SJSA1 (cell line): Measurements from ENCODE around the gene AFG1L. TPM values are rescaled to one million over a fixed set of nuclear protein-coding genes. Genes with fewer than 3 reads are reported as not detected.
A peak's percentile ranks its signal among the peaks of the same experiment; 100 is the strongest.
"Not testable (repeated sequence)": the region's sequence is repeated elsewhere in the genome, so short reads cannot be mapped to it uniquely, and the experiment has no call there.

Experiments
- DNase-seq, 2 experiments: peaks; one replicate each; pipeline ENCODE4 v3.0.0-alpha.2; 2015 to 2020; ENCODE audit warnings: low spot score in 2 of 2, low read depth in 1 of 2
- H3K27ac ChIP-seq: fragments of 250-450 bp; sonication (Bioruptor Pico); 2 replicates; pipeline ENCODE4 v1.5.1; 2020; ENCODE audit warnings: mild to moderate bottlenecking, moderate library complexity
- H3K27me3 ChIP-seq: fragments of 250-450 bp; sonication (Bioruptor Pico); replicated peaks from 2 replicates; pipeline ENCODE4 v1.5.1; 2020; ENCODE audit warnings: mild to moderate bottlenecking, moderate library complexity
- H3K36me3 ChIP-seq: fragments of 250-450 bp; sonication (Bioruptor Pico); 2 replicates; pipeline ENCODE4 v1.5.1; 2020; ENCODE audit warnings: mild to moderate bottlenecking
- H3K4me1 ChIP-seq: fragments of 250-450 bp; sonication (Bioruptor Pico); replicated peaks from 2 replicates; pipeline ENCODE4 v1.6.1; 2021; ENCODE audit warnings: mild to moderate bottlenecking
- H3K4me3 ChIP-seq: fragments of 250-450 bp; sonication (Bioruptor Pico); 2 replicates; pipeline ENCODE4 v1.5.1; 2020; ENCODE audit warnings: mild to moderate bottlenecking
- H3K9me3 ChIP-seq: fragments of 250-450 bp; sonication (Bioruptor Pico); replicated peaks from 2 replicates; pipeline ENCODE4 v1.5.1; 2020; ENCODE audit warnings: mild to moderate bottlenecking
- total RNA-seq: library from RNA; depleted of rRNA; stranded (reverse); fragments of >200 nt; shearing (Covaris generic); gene quantifications from 2 replicates; pipeline ENCODE4 v1.2.3, GENCODE V29; 2014

The AFG1L gene
- total RNA-seq, 1 experiment from 2014 or later, result 3.0 TPM

- Histone ChIP-seq H3K9me3 (no peaks in the 10 kb centered on the region), H3K4me3 (no peak overlapping the region), H3K27me3 (no peaks in the 10 kb centered on the region), H3K4me1 (peaks cover 7% of the 10 kb centered on the region; the same call in 1 of the 2 replicates), H3K36me3 (no peaks in the 10 kb centered on the region), H3K27ac (no peak overlapping the region)
- DNase-seq, result no peak
Observed at GRCh38 chr6:108549741-108550140, 254.9 kb downstream of the AFG1L start.

GRCh38 chr6:108550256-108550655 lies 255.4 kb downstream of the AFG1L start:
- Histone ChIP-seq H3K4me1 (peaks cover 7% of the 10 kb centered on the region; the same call in 1 of the 2 replicates), H3K27me3 (no peaks in the 10 kb centered on the region), H3K36me3 (no peaks in the 10 kb centered on the region), H3K27ac (no peak overlapping the region), H3K4me3 (no peak overlapping the region), H3K9me3 (no peaks in the 10 kb centered on the region)
- no peak for DNase-seq

- DNase-seq, result no peak
- H3K9me3 ChIP-seq, result no peaks in the 10 kb centered on the region
- no peak overlapping the region for H3K4me3 ChIP-seq
- peaks cover 8% of the 10 kb centered on the region for H3K36me3 ChIP-seq
- peaks cover 14% of the 10 kb centered on the region for H3K4me1 ChIP-seq
- H3K27ac ChIP-seq, result no peak overlapping the region
- no peaks in the 10 kb centered on the region for H3K27me3 ChIP-seq
Observed at GRCh38 chr6:108555399-108556052, 260.7 kb downstream of the AFG1L start.

- DNase-seq, result no peak
- Histone ChIP-seq H3K36me3 (peaks cover 8% of the 10 kb centered on the region), H3K4me1 (peaks cover 14% of the 10 kb centered on the region), H3K4me3 (no peak overlapping the region), H3K27ac (no peak overlapping the region), H3K9me3 (no peaks in the 10 kb centered on the region), H3K27me3 (no peaks in the 10 kb centered on the region)
Observed at GRCh38 chr6:108556250-108556649, 261.4 kb downstream of the AFG1L start.

- H3K27ac ChIP-seq, result peak overlapping the region; percentile 88
- DNase-seq, result peak; percentile 72
Observed at GRCh38 chr6:108556866-108557493, 262.1 kb downstream of the AFG1L start.

GRCh38 chr6:108557494-108558371 lies 262.9 kb downstream of the AFG1L start:
- Histone ChIP-seq H3K36me3 (peaks cover 19% of the 10 kb centered on the region), H3K9me3 (no peaks in the 10 kb centered on the region)
- DNase-seq, result peak in 1 of 2 experiments; percentile 60

More at GRCh38 chr6:108556866-108557493, 262.1 kb downstream of the AFG1L start:
- Histone ChIP-seq H3K9me3 (no peaks in the 10 kb centered on the region), H3K27me3 (no peaks in the 10 kb centered on the region), H3K36me3 (peaks cover 14% of the 10 kb centered on the region), H3K4me1 (peaks cover 14% of the 10 kb centered on the region), H3K4me3 (peak overlapping the region; percentile 93)

GRCh38 chr6:108558372-108559096 lies 263.7 kb downstream of the AFG1L start:
- Histone ChIP-seq H3K4me3 (peak overlapping the region; percentile 93), H3K9me3 (no peaks in the 10 kb centered on the region), H3K36me3 (peaks cover 19% of the 10 kb centered on the region), H3K4me1 (peaks cover 30% of the 10 kb centered on the region), H3K27ac (peak overlapping the region; percentile 88), H3K27me3 (no peaks in the 10 kb centered on the region)
- peak; percentile 94 to 98 for DNase-seq

More at GRCh38 chr6:108557494-108558371, 262.9 kb downstream of the AFG1L start:
- Histone ChIP-seq H3K27me3 (no peaks in the 10 kb centered on the region), H3K4me1 (peaks cover 22% of the 10 kb centered on the region), H3K4me3 (peak overlapping the region; percentile 93), H3K27ac (peak overlapping the region; percentile 88)

- Histone ChIP-seq H3K4me3 (peak overlapping the region; percentile 93), H3K27ac (peak overlapping the region; percentile 79), H3K9me3 (no peaks in the 10 kb centered on the region), H3K36me3 (peaks cover 19% of the 10 kb centered on the region), H3K4me1 (peaks cover 35% of the 10 kb centered on the region), H3K27me3 (no peaks in the 10 kb centered on the region)
- DNase-seq, result peak; percentile 85 to 90
Observed at GRCh38 chr6:108559097-108559883, 264.4 kb downstream of the AFG1L start.

GRCh38 chr6:108559884-108560462 lies 265.1 kb downstream of the AFG1L start:
- peaks cover 19% of the 10 kb centered on the region for H3K36me3 ChIP-seq
- H3K4me3 ChIP-seq, result peak overlapping the region; percentile 93
- H3K27me3 ChIP-seq, result no peaks in the 10 kb centered on the region
- H3K4me1 ChIP-seq, result peaks cover 42% of the 10 kb centered on the region
- DNase-seq, result peak; percentile 77 to 90
- no peaks in the 10 kb centered on the region for H3K9me3 ChIP-seq
- H3K27ac ChIP-seq, result peak overlapping the region; percentile 79

- peak; percentile 89 for DNase-seq
- H3K27ac ChIP-seq, result peak within 1 kb of the TSS; percentile 79
- H3K4me3 ChIP-seq, result peak within 1 kb of the TSS; percentile 93
- H3K4me1 ChIP-seq, result peaks cover 49% of the 10 kb centered on the region
- H3K9me3 ChIP-seq, result no peaks in the 10 kb centered on the region
- no peaks in the 10 kb centered on the region for H3K27me3 ChIP-seq
- H3K36me3 ChIP-seq, result peaks cover 25% of the 10 kb centered on the region
Observed at GRCh38 chr6:108560463-108561308, 265.8 kb downstream of the AFG1L start, which contains the start of gene FOXO3. FOXO3 (plus strand) TSS chr6:108560917; CDS start chr6:108561209, 292 bp downstream.

GRCh38 chr6:108561309-108561647 lies 266.4 kb downstream of the AFG1L start:
- not testable (repeated sequence) for H3K27ac ChIP-seq, H3K9me3 ChIP-seq, H3K27me3 ChIP-seq
- Histone ChIP-seq H3K36me3 (peaks cover 30% of the 10 kb centered on the region), H3K4me1 (peaks cover 55% of the 10 kb centered on the region), H3K4me3 (peak overlapping the region; percentile 93)
- peak in 1 of 2 experiments; percentile 42 for DNase-seq
